ENCODE results near the gene IL22.

The IL22 gene

GRCh38 chr12:68227356-68227755 lies 26.0 kb downstream of the IL22 start:
- Histone ChIP-seq H3K36me3 (ENCODE audit: low read depth) (no peaks in the 10 kb centered on the region), H3K27me3 (ENCODE audit: insufficient read depth, poor library complexity, severe bottlenecking) (no peaks in the 10 kb centered on the region), H3K4me3 (ENCODE audit: severe bottlenecking) (no peak overlapping the region), H3K4me1 (ENCODE audit: insufficient read depth, poor library complexity, severe bottlenecking) (peaks cover 6% of the 10 kb centered on the region), H3K27ac (ENCODE audit: poor library complexity, severe bottlenecking) (no peak overlapping the region), H3K9me3 (ENCODE audit: severe bottlenecking) (no peaks in the 10 kb centered on the region)
- TF ChIP-seq CTCF (IDR thresholded peaks at IDR 0.05; ENCODE audit: poor library complexity, severe bottlenecking) = no peak
- no peak for ATAC-seq (ENCODE audit: low read depth)
- DNase-seq (ENCODE audit: low spot score) = no peak

DNA sequence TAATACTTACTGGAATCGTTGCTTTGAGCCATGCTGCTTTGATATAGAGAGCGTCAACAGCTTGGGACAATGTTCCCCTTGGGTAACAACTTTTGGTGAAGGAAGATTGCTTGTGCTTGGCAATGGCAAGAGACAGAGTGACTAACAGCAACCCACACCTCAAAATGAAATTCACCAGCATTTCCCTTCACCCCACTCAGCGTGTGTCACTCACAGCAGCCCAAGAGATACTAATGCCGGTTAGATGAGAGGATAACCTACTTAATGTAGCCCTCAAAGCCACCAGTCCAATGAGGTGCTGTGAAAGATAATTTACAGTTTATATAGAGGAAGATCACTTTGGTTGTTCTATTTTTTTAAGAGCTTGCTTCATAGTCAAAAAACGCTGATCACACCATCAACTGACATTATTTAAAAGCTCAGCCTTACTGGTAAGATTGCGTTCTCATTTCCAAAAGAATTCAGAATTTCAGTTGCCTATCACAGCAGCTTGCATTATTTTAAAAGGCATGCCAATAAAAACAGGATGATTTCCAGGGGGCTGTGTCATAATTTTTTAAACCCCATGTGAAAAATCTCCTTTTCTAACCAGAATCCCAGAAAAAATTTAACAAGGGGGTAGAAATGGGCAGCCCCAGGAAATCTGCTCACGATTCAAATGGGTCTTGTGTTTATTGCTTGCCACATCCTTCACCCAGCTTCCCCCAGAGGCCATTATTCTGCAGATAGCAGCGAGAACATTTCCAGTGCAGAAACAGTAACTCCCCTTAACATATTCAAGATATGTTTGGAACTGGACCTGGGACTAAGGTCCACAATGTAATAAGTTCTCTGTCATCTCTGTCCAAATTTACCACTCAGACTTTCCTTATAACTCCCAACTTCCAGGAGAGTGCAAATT lies 27.6 kb downstream of the IL22 start, which contains the start of gene IL26:
Gene IL26 (minus strand): TSS at position 235 of the 901 bp plus-strand sequence. CDS start 54 bp downstream, at position 181.
- Histone ChIP-seq H3K4me1 (ENCODE audit: insufficient read depth, poor library complexity, severe bottlenecking) (peaks cover 6% of the 10 kb centered on the region), H3K27ac (ENCODE audit: poor library complexity, severe bottlenecking) (no peak within 1 kb of the TSS), H3K27me3 (ENCODE audit: insufficient read depth, poor library complexity, severe bottlenecking) (no peaks in the 10 kb centered on the region), H3K4me3 (ENCODE audit: severe bottlenecking) (no peak within 1 kb of the TSS), H3K36me3 (ENCODE audit: low read depth) (no peaks in the 10 kb centered on the region), H3K9me3 (ENCODE audit: severe bottlenecking) (no peaks in the 10 kb centered on the region)
- DNase-seq (ENCODE audit: low spot score) (no peak), ATAC-seq (ENCODE audit: low read depth) (no peak)
- no peak for TF ChIP-seq CTCF (IDR thresholded peaks at IDR 0.05; ENCODE audit: poor library complexity, severe bottlenecking)

DNA sequence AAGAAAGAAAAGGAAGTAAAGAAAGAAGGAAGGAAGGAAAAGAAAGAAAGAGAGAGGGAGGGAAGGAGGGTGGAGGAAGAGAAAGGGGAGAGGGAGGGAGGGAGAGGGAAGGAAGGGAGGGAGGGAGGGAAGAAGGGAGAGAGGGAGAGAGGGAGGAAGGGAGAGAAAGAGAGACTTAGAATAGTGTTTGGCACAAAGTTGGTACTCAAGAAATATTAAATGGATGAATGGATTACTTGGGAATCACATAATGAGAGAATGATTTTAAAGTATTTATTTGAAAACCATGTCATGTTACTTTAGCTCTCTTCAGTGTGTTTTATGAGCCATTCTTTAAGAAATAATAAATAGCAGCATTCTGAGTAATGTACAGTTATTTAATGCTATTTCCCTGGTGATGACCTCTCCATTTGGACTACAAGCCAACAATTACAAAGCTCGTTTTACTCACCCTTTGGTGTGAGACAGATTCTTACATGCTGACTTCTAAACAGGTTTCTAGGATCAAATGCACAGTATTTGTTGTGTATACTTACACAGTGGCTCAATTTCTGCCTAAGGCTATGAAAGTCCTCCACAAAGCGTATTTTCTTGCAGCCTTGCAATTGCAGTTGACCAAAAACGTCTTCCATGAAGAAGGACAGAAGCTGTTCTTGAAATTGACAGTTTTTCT lies 28.7 kb downstream of the IL22 start:
- ATAC-seq (ENCODE audit: low read depth) = peak; percentile 59

DNA sequence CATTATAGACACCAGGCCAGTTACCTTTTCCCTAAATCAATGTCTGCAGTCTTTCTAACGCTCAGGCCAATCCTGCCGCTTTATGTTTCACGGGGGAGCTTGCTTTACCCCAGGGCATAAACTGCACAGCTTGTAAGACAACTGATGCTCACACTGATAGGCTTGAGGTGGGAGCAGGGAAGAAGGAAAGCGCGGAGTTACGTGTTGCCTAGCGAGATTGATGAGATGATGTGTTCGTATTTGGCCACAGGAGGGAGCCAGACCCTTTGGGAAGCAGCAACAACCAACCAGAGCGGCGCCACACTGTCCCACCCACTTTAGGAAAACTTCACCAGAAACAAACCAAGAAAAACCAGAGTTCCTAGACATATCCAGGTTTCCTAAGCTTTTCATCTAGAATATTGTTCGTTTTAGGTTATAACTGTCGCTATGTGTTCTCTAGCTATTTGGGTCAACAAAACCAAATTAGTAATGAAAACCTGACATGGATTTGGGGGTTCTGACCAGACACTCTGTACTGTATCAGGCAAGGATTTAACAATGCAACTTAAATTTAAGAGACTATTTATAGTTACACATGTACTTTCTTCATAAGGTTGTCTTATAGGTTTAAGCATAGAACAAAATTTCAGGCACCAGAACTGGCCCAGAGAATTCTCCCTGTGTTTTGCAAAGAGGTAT lies 30.2 kb downstream of the IL22 start:
- Histone ChIP-seq H3K4me1 (ENCODE audit: insufficient read depth, poor library complexity, severe bottlenecking) (peaks cover 6% of the 10 kb centered on the region), H3K27me3 (ENCODE audit: insufficient read depth, poor library complexity, severe bottlenecking) (no peaks in the 10 kb centered on the region), H3K9me3 (ENCODE audit: severe bottlenecking) (no peaks in the 10 kb centered on the region), H3K27ac (ENCODE audit: poor library complexity, severe bottlenecking) (no peak overlapping the region), H3K4me3 (ENCODE audit: severe bottlenecking) (no peak overlapping the region), H3K36me3 (ENCODE audit: low read depth) (no peaks in the 10 kb centered on the region)
- ATAC-seq (ENCODE audit: low read depth) (peak; percentile 96), DNase-seq (ENCODE audit: low spot score) (peak; percentile 66)
- peak; percentile 92 for TF ChIP-seq CTCF (IDR thresholded peaks at IDR 0.05; ENCODE audit: poor library complexity, severe bottlenecking)

More for the DNA sequence above, 28.7 kb downstream of the IL22 start:
- TF ChIP-seq CTCF (IDR thresholded peaks at IDR 0.05; ENCODE audit: poor library complexity, severe bottlenecking) = no peak
- Histone ChIP-seq H3K4me3 (ENCODE audit: severe bottlenecking) (no peak overlapping the region), H3K27ac (ENCODE audit: poor library complexity, severe bottlenecking) (no peak overlapping the region), H3K36me3 (ENCODE audit: low read depth) (no peaks in the 10 kb centered on the region), H3K4me1 (ENCODE audit: insufficient read depth, poor library complexity, severe bottlenecking) (peaks cover 6% of the 10 kb centered on the region), H3K9me3 (ENCODE audit: severe bottlenecking) (no peaks in the 10 kb centered on the region), H3K27me3 (ENCODE audit: insufficient read depth, poor library complexity, severe bottlenecking) (no peaks in the 10 kb centered on the region)
- no peak for DNase-seq (ENCODE audit: low spot score)

All from RWPE2 (cell line).